Frontal cortex (tissue), 4 donors: Measurements from ENCODE around the gene ACSS2. TPM values are rescaled to one million over a fixed set of nuclear protein-coding genes. Genes with fewer than 3 reads are reported as not detected.
"Not testable (repeated sequence)": the region's sequence is repeated elsewhere in the genome, so short reads cannot be mapped to it uniquely, and the experiment has no call there.

Source experiments
- DNase-seq, 2 donors: peaks; one replicate each; pipeline ENCODE4 v3.0.0; 2012; ENCODE audit warnings: low spot score in 2 of 2
- FAIRE-seq: peaks from 2 replicates; lab custom pipeline; 2012; peaks lifted over from hg19 to GRCh38; lab: Jason Lieb, UNC
- total RNA-seq: library from RNA; depleted of rRNA; stranded (reverse); fragments of >200 nt; gene quantifications from one replicate; pipeline ENCODE4 v1.2.3, GENCODE V29; 2014
- donor health status: control.
- donor health status: control.
- donor health status: control.

The ACSS2 gene
- total RNA-seq, 1 donor from 2014 or later: 18.3 TPM

GRCh38 chr20:34898731-34899130 lies 22.3 kb downstream of the ACSS2 start:
- DNase-seq, FAIRE-seq: not testable (repeated sequence)

GRCh38 chr20:34904202-34904621 lies 27.8 kb downstream of the ACSS2 start:
- DNase-seq (no peak), FAIRE-seq (no peak)

- DNase-seq: peak in 1 of 2 donors; percentile 48
Observed at GRCh38 chr20:34907616-34908469, 31.4 kb downstream of the ACSS2 start.

GRCh38 chr20:34915131-34915530 lies 38.7 kb downstream of the ACSS2 start:
- FAIRE-seq (no peak), DNase-seq (no peak)

More at GRCh38 chr20:34907616-34908469, 31.4 kb downstream of the ACSS2 start:
- FAIRE-seq: no peak

- FAIRE-seq: no peak
- no peak for DNase-seq
Observed at GRCh38 chr20:34915749-34916455, 39.5 kb downstream of the ACSS2 start.

DNA sequence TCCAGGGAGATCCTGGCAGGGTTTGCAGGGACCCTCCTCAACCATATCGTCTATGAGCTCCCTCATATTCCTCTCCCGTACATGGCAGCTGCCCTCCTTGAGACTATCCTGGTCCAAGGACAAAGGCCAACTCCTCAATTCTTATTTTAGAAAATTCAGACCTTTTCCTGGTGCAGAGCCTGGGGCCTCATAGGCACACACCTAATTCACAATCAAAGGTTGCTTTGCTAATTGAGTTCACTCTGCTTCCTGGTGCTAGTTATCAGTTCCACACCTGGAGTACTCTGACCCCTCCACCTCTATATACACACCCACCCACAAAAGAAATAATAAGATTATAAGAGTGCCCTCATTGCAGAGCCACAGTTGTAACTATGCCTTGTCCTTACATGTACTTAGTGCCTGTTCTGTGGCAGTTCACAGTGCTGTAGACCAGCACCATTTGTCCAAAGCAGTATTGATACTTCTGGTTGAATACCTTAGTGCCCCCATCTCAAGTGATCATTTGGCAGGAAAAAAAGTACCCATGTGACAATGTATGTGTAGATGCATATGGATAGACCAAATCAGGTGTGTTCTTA lies 40.5 kb downstream of the ACSS2 start:
- FAIRE-seq: no peak
- DNase-seq: no peak

- no peak for FAIRE-seq
- DNase-seq: no peak
Observed at GRCh38 chr20:34920055-34920454, 43.6 kb downstream of the ACSS2 start.

DNA sequence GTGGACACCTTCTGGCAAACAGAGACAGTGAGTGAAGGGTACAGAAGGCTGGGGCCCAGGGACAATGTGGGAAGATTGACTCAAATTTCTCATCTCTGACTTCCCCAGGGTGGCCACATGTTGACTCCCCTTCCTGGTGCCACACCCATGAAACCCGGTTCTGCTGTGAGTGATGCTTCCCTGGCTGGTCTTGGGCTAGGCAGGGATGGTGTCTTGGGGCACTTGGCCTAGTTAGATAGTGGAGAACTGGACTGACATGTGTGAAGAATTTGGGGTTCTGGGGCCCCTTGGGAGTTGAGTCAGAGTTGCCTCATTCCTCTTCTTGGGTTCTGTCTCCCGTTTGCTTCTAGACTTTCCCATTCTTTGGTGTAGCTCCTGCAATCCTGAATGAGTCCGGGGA lies 45.0 kb downstream of the ACSS2 start:
- FAIRE-seq (no peak), DNase-seq (no peak)

GRCh38 chr20:34922654-34923381 lies 46.4 kb downstream of the ACSS2 start:
- FAIRE-seq: no peak

GRCh38 chr20:34923414-34923813 lies 47.0 kb downstream of the ACSS2 start:
- no peak for FAIRE-seq
- DNase-seq: no peak

More at GRCh38 chr20:34922654-34923381, 46.4 kb downstream of the ACSS2 start:
- no peak for DNase-seq

DNA sequence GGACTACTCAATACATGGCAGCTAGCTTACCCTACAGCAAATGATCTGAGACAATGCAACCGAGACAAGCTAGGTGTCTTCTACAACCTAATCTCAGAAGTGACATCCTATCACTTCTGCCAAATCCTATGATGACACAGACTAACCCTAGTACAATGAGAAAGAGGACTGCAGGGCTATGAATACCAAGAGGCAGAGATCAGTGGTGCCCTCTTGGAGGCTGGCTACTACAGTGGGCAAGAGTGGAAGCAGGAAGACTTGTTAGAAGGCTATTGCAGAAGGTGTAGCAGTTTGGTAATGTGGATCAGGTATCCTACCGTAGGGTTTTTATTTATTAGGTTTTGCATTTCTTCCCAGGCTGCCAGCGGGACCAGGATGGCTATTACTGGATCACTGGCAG lies 48.9 kb downstream of the ACSS2 start:
- no peak for FAIRE-seq
- DNase-seq: no peak

GRCh38 chr20:34925981-34926380 lies 49.6 kb downstream of the ACSS2 start:
- no peak for FAIRE-seq

GRCh38 chr20:34926581-34926980 lies 50.2 kb downstream of the ACSS2 start:
- FAIRE-seq (no peak), DNase-seq (no peak)

More at GRCh38 chr20:34925981-34926380, 49.6 kb downstream of the ACSS2 start:
- no peak for DNase-seq

- FAIRE-seq: no peak
- no peak for DNase-seq
Observed at GRCh38 chr20:34927736-34928135, 51.3 kb downstream of the ACSS2 start.

- no peak for DNase-seq
- FAIRE-seq: no peak
Observed at GRCh38 chr20:34928411-34928810, 52.0 kb downstream of the ACSS2 start.

GRCh38 chr20:34931771-34932170 lies 55.4 kb downstream of the ACSS2 start:
- FAIRE-seq (no peak), DNase-seq (no peak)

DNA sequence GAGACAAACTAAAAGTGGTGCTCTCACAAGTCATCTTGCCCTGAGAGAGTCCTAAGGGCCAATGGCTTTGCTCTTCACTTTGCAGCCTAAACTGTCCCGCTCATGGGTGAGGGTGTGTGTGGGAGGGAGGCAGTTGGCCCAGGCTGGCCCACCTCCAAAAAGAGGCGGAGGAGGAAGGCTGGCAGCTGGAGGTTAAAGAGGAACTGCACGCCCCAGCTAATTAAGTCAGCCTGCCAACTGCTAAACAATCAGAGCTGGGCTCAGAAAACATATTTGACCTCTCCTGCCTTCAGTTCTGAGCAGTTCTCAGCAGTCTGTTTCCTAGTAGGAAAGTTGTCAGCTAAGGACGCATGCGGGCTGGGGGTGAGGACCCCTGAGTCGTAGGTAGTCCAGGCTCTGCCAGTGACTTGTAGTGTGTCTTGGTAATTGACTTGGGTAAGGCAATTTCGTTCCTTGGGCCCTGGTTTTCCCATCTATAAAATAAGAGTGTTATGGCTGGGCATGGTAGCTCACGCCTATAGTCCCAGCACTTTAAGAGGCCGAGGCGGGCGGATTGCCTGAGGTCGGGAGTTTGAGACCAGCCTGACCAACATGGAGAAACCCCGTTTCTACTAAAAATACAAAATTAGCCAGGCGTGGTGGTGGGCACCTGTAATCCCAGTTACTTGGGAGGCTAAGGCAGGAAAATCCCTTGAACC lies 62.2 kb downstream of the ACSS2 start:
- no peak for FAIRE-seq
- DNase-seq: no peak

- FAIRE-seq: no peak
Observed at GRCh38 chr20:34940081-34940481, 63.7 kb downstream of the ACSS2 start.

GRCh38 chr20:34941226-34941625 lies 64.8 kb downstream of the ACSS2 start:
- FAIRE-seq (no peak), DNase-seq (no peak)

More at GRCh38 chr20:34940081-34940481, 63.7 kb downstream of the ACSS2 start:
- no peak for DNase-seq
